GM12875 (cell line): ENCODE measurements around the gene BMPR2.
A peak's percentile ranks its signal among the peaks of the same experiment; 100 is the strongest.
"Not testable (repeated sequence)": the region's sequence is repeated elsewhere in the genome, so short reads cannot be mapped to it uniquely, and the experiment has no call there.

Source experiments
- H3K4me3 ChIP-seq: one replicate; pipeline ENCODE4 v1.5.1; 2011; ENCODE audit warnings: low read depth, low read length, control low read depth
- TF ChIP-seq, protein P1 (sequence below): IDR thresholded peaks from 2 replicates; pipeline ENCODE4 v1.5.1; 2011; ENCODE audit warnings: low read depth, mild to moderate bottlenecking, control low read depth, inconsistent platforms, low read length, moderate library complexity, borderline replicate concordance; ENCODE audit not compliant: insufficient read depth

Gene BMPR2

GRCh38 chr2:202375033-202375608, 1.0 kb upstream of the BMPR2 start:
- TF ChIP-seq, protein P1, sequence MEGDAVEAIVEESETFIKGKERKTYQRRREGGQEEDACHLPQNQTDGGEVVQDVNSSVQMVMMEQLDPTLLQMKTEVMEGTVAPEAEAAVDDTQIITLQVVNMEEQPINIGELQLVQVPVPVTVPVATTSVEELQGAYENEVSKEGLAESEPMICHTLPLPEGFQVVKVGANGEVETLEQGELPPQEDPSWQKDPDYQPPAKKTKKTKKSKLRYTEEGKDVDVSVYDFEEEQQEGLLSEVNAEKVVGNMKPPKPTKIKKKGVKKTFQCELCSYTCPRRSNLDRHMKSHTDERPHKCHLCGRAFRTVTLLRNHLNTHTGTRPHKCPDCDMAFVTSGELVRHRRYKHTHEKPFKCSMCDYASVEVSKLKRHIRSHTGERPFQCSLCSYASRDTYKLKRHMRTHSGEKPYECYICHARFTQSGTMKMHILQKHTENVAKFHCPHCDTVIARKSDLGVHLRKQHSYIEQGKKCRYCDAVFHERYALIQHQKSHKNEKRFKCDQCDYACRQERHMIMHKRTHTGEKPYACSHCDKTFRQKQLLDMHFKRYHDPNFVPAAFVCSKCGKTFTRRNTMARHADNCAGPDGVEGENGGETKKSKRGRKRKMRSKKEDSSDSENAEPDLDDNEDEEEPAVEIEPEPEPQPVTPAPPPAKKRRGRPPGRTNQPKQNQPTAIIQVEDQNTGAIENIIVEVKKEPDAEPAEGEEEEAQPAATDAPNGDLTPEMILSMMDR, result no peak
- peak overlapping the region; percentile 94 for H3K4me3 ChIP-seq

- peak overlapping the region; percentile 94 for H3K4me3 ChIP-seq
- TF ChIP-seq, protein P1, result no peak
Observed at GRCh38 chr2:202376460-202377206, 506 bp downstream of the BMPR2 start.

DNA sequence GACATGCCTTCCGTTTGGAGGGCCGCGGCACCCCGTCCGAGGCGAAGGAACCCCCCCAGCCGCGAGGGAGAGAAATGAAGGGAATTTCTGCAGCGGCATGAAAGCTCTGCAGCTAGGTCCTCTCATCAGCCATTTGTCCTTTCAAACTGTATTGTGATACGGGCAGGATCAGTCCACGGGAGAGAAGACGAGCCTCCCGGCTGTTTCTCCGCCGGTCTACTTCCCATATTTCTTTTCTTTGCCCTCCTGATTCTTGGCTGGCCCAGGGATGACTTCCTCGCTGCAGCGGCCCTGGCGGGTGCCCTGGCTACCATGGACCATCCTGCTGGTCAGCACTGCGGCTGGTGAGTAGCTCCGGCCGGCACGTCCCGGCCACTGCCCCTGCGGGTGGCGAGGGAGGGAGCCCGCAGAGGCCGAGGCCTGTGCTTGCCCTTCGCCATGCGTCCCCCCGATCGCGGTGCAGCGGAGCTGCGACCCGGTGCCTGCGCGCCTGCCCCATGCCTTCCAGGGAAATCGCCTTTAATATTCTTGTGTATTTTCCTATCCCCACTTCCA, 1.2 kb downstream of the BMPR2 start:
- peak overlapping the region; percentile 94 for H3K4me3 ChIP-seq
- TF ChIP-seq, protein P1, result no peak

GRCh38 chr2:202378001-202378400, 1.9 kb downstream of the BMPR2 start:
- H3K4me3 ChIP-seq, result peak overlapping the region; percentile 94

DNA sequence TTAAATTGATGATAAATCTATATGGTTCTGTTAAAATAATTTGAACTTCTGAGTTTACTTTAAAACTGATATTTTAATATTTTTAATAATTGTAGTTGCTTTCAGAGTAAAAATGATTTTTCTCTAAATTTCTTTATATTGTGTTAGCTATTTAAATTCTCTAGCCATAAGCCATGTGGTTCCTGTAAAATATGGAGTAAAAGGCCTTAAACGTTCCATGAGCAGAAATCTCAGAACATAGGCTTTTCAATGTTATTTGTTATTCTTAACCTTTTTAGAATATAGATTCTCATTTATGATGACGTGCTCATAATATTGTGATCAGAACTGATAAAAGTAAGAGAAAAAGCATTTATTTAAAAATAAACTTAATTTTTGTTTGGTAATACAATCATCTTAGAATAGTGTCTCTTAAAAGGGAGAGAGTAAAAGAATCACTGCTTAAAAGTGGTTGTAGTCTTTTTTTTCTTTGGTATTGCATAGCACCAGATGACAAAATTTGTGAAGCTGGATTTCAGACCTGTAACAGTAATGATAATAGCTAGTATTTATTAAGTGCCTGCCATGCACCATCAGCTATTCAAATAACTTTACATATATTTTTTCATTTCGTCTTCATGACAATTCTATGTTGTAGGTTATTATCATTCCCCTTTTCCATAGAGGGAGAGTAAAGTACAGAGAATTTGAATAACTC, 2.7 kb downstream of the BMPR2 start:
- TF ChIP-seq, protein P1, result no peak
- peak overlapping the region; percentile 46 for H3K4me3 ChIP-seq

More at GRCh38 chr2:202378001-202378400, 1.9 kb downstream of the BMPR2 start:
- TF ChIP-seq, protein P1, result no peak

DNA sequence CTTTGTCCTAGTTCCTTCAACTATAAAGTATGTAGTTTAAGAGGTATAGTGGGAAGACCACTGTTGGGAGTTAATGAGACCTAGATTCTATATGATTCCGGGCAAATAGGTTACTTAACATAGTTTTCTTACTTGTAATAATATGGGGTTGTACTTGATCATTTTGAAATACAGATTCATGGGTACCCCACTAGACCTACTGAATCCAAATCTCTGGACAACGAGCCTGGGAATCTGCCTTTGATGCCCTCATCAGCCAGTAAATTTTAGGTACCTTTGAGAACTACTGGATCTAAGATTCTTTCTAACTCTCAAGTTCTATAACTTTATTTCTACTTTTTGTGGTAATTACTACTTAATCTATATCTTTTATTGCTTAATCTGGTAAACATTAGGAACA, 6.6 kb downstream of the BMPR2 start:
- no peak overlapping the region for H3K4me3 ChIP-seq
- TF ChIP-seq, protein P1, result no peak

DNA sequence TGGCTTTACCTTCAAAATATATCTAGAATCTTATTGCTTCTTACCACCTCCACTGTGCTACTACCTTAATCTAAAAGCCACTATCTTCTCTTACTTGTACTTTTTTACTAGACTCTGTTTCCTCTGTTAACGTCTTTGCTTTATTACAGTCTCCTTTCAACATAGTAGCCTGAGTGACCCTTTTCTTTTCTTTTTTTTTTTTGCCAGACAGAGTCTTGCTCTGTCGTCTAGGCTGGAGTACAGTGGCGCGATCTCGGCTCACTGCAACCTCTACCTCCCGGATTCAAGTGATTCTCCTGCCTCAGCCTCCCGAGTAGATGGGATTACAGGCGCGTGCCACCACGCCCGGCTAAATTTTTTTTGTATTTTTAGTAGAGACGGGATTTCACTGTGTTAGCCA, 10.4 kb downstream of the BMPR2 start:
- not testable (repeated sequence) for H3K4me3 ChIP-seq
